ENCODE measurements around the gene FAM89A. TPM values are rescaled to one million over a fixed set of nuclear protein-coding genes. Genes with fewer than 3 reads are reported as not detected.

The FAM89A gene
- total RNA-seq, 1 experiment from 2014 or later = 1.5 TPM

GRCh38 chr1:231044588-231044987 is 4.5 kb upstream of the FAM89A start:
- no peaks in the 10 kb centered on the region; a peak in 1 of 7 replicates for H3K36me3 Mint-ChIP-seq (ENCODE audit: insufficient read depth in 1 of 3, low read depth in 3 of 3)
- no peak overlapping the region for H4K91ac ChIP-seq (ENCODE audit: insufficient read length, low read depth, low read length)
- peaks cover 8% of the 10 kb centered on the region for H3K9me3 ChIP-seq (ENCODE audit: control insufficient read depth, low read depth, low read length)
- no peak for TF ChIP-seq CTCF (conservative IDR thresholded peaks at IDR 0.05)
- no peak overlapping the region for H3T11ph ChIP-seq (ENCODE audit: low read length)
- no peak overlapping the region for H2AFZ ChIP-seq (ENCODE audit: low read length)
- no peaks in the 10 kb centered on the region for H3K79me1 ChIP-seq (ENCODE audit: insufficient read depth, low read depth, low read length, poor library complexity, severe bottlenecking)
- no peak overlapping the region for H4K5ac ChIP-seq (ENCODE audit: insufficient read length, low read depth, low read length)
- no peak overlapping the region for H3K14ac ChIP-seq (ENCODE audit: insufficient read depth, low read length)
- H2BK5ac ChIP-seq (ENCODE audit: insufficient read length, low read length) = no peak overlapping the region
- no peaks in the 10 kb centered on the region for H4K20me1 ChIP-seq (ENCODE audit: control insufficient read depth, insufficient read depth, insufficient read length)
- H3K56ac ChIP-seq (ENCODE audit: insufficient read length, low read depth, low read length) = no peak overlapping the region
- H2BK15ac ChIP-seq (ENCODE audit: low read depth, low read length) = no peak overlapping the region
- no peaks in the 10 kb centered on the region for H3K79me2 ChIP-seq (ENCODE audit: insufficient read depth, low read length)
- no peak overlapping the region for H3K4ac ChIP-seq (ENCODE audit: low read depth, low read length)
- H4K8ac ChIP-seq (replicated peaks; ENCODE audit: insufficient read length, low read depth, low read length) = no peak overlapping the region
- H2AK5ac ChIP-seq (ENCODE audit: insufficient read length, low read length) = no peak overlapping the region
- no peak overlapping the region for H3K23ac ChIP-seq (ENCODE audit: insufficient read length, low read depth, low read length)
- no peak overlapping the region for H2BK12ac ChIP-seq (ENCODE audit: insufficient read length, low read depth, low read length)
- peaks cover 94% of the 10 kb centered on the region for H3K27me3 Mint-ChIP-seq (ENCODE audit: low read depth)
- H3K4me3 Mint-ChIP-seq = no peak overlapping the region
- H3K23me2 ChIP-seq (ENCODE audit: insufficient read length, low read depth, low read length, poor library complexity, severe bottlenecking) = peaks cover 8% of the 10 kb centered on the region
- H3K4me2 ChIP-seq (ENCODE audit: insufficient read depth, insufficient read length, low read length) = no peak overlapping the region
- no peak for DNase-seq
- no peak overlapping the region for H3K27ac Mint-ChIP-seq
- H3K9ac ChIP-seq (ENCODE audit: extremely low read depth, insufficient read length, low read length) = no peak overlapping the region
- H2BK120ac ChIP-seq (ENCODE audit: low read depth, low read length, poor library complexity, severe bottlenecking) = no peak overlapping the region
- no peak overlapping the region for H3K18ac ChIP-seq (ENCODE audit: insufficient read length, low read depth, low read length)
- WGBS (ENCODE audit: extremely low coverage, insufficient read length, low lambda C conversion rate) = no CpG with 5 or more reads among the region's 1 CpG
- H3K4me1 Mint-ChIP-seq = peaks cover 10 to 11% of the 10 kb centered on the region in 2 experiments
- H3K27me3 ChIP-seq (ENCODE audit: insufficient read depth, low read length) = peaks cover 29% of the 10 kb centered on the region; the same call in 1 of the 2 replicates
- no peak overlapping the region for H3K27ac ChIP-seq (ENCODE audit: insufficient read length, low read depth, low read length)
- no peaks in the 10 kb centered on the region for H3K4me1 ChIP-seq (ENCODE audit: insufficient read depth, low read length)
- H2BK20ac ChIP-seq (ENCODE audit: low read depth, low read length, poor library complexity, severe bottlenecking) = no peak overlapping the region
- peaks cover 7 to 8% of the 10 kb centered on the region in 2 experiments; a peak in 4 of 5 replicates for H3K9me3 Mint-ChIP-seq
